HG03108 (cell line): ENCODE results near the gene SHCBP1L.

Source experiments
- ATAC-seq: cut with Tn5 transposase; IDR thresholded peaks from one replicate; pipeline ENCODE4 v1.9.1; 2021; ENCODE audit warnings: moderate library complexity; ENCODE audit not compliant: unreplicated experiment

SHCBP1L gene

DNA sequence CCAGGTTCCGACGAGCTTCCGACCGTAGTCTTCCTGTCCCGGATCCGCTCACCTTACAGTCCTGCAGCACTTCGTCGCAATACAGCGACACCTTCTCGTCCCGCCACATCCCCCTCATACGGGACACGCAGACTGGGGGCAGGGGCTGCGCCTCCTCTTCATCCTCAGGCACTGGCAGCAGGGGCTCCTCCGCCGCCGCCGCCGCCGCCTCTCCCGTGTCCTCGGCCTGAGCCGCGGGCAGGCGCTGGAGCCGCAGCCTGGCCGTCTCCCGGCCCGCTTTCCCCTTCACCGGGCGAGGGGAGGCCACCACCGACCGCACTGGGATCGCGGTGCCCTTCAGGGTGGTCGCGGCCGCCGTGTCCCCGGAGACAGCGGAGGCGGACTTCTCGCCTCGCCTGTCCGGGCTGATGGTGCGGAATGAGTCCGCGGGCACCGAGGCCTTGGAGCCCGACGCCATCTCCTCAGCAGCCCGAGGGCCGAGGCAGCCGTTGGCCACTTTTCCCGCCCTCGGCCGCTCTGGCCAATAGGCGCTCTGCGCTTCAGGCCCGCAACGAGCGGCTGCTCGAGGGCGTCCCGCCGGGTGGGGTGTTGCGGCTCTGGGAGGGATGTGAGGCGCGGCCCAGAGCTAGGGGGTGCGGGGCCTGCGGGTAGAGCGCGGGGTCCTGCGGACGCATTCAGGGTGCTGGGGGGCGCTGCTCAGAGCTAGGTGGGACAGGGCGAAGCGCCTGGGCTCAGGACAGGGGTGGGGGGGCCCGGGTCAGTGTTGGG is at the start of gene SHCBP1L:
TSS of gene SHCBP1L (minus strand) at position 490 of the 768 bp plus-strand sequence. CDS start at position 457, 33 bp downstream.
- no peak for ATAC-seq

DNA sequence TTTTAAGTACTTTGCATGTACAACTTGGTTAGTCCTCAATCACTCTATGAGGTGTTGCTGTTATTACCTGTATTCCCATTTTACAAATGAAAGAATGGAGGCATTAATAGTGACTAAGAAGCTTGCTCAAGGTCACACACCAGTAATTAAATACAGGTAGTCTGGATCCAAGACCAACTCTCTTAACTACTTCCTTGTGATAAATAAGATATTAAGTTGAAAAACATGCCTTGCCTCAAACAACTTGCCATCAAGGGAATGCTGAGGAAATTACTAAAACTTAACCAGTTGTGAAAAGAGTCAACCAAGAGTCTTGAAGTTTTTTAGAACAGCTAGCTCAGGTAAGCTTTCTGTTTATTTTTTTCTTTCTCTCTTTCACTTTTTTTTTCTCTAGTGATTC is 49.3 kb upstream of the SHCBP1L start:
- no peak for ATAC-seq

DNA sequence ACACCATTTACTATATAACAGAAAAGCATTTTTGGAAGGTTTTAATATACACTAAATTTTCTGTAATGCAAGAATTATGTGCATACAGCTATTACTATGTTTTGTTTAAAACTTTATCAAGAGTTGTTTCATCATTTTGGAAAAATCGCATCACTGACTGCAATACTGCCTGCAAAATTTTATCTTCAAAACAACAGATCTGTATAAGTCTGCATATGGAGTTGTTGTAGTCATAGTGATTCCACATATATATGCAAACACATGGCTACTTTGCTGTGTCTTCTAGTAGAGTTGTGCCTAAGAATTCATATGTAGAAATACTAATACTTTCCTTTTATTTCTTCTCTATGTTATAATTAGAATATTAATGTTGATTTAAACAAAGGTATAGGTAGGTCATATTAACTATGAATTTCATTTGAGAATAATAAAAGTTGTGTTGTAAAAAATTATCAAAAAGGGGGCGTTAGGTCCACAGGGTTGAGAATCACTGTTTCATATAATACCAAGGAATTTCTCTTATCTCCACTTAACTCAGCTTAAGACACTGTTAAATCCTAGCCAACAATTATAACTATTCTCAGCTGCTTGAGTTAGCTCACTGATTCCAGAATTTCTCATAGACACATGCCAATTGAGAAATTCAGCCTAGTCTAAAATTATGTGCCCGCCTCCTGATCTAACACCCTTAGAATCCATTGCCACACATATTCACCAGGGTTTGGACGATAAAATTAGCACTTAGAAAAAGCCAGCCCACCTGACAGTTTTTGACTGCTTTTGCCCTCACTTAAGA is 47.4 kb upstream of the SHCBP1L start:
- ATAC-seq = no peak

DNA sequence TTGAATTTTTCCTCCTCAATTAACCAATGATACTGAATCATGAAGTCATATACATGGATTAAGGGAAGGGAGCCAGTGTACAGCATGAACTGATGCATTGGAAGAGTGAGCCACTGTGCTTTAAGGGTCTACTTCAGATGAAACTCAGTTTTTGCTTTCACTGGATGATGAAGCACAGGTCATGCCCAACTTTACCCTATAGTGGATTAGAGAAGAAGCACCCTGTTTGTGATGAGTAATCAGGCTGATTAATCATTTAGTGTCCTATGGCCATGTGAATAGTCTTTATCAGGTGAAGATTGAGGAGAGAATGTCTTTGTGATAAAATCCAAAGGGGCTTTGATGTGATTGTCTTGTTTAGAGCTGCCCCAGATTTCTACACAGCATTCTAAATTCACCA is 45.5 kb upstream of the SHCBP1L start:
- ATAC-seq = no peak

DNA sequence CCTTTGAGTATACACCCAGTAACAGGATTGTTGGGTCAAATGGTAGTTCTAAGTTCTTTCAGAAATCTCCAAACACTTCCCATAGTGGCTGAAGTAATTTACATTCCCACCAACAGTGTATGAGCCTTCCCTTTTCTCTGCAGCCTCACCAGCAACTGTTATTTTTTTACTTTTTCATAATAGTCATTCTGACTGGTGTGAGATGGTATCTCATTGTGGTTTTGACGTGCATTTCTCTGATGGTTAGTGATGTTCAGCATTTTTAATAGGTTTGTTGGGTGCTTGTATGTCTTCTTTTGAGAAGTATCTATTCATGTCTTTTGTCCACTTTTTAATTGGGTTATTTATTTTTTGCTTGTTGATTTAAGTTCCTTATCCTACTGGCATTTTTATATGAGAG is 43.9 kb upstream of the SHCBP1L start:
- no peak for ATAC-seq

DNA sequence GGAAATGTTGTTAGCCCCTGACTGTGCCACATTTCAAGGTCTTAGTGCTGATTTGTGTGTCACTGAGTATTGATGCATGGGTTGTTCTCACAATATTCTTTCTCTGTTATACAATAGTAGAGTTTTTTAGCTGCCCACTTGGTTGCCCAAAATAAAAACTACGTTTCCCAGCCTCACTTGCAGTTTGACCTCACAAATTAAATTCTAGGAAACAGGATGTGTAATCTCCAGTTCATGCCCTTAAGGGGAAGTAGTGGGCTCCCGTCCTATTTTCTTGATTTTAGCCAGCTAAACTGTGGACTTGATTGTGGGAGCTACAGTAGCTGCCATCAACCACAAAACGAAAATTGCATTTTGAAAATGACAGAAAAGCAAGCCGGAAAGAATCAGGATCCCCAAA is 42.9 kb upstream of the SHCBP1L start:
- no peak for ATAC-seq

DNA sequence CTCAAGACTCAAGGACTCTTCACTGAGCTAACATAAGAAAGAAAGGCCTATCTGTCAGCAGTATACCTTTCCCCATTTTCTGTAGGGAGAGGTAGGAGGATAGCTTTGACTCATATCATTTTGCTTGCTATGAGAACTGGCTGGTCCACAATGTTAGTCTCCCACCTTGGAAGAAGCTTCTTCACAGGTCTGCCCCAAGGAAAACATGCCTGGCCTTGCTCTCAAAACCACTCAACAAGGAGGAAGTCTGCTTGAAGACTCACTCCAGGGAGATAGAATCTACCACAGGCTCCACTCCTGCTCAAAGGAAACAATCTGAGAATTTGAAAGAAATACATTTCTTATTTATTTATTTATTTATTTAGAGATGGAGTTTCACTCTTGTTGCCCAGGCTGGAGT is 40.8 kb upstream of the SHCBP1L start:
- no peak for ATAC-seq

DNA sequence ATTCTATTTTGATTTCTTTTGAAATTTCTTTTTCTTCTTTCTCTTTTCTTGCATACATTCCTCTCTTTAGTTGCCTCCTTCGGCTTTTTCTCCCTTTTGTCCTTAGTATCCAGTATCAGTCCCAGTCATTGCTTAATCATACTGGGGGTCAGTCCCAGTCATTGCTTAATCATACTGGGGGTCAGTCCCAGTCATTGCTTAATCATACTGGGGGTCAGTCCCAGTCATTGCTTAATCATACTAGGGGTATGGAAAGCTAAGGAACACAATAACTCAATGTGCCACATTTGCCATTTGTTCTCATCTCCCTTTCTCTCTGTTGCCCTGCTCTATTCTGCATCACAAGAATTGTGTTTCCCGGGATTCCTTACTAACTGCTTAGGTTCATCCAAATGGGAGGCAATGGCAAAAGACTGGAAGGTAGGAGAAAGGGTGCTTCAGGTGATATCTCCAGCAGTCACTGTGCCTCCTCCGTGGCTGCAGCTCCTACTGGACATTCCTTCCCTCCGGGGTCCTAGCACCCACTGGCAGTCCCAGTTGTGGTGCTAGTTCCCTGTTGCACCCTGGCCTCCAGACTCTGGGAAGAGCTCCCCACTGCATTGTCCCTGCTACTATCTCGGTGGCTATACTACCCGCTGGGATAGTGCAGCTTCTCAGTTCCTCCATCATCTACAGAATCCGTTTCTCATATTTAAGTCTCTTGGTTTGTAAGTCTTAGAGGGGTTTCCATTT is 37.6 kb upstream of the SHCBP1L start:
- no peak for ATAC-seq

DNA sequence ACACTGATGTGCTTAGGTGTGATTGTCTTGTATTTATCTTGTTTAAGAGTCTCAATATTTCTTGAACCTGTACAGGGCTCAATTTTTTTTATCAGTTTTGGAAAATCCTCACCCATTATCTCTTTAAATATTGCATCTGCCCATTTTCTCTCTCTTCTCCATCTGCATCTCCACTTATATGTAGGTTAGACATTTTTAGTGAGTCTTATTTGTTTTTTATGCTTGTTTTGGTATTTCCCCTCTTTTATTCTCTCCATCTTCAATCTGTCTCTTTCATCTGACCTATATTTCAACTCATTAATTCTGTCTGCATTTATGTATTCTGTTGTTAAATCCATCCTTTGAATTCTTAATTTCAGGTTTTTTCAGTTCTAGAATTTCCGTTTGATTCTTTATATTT is 32.9 kb upstream of the SHCBP1L start:
- no peak for ATAC-seq

DNA sequence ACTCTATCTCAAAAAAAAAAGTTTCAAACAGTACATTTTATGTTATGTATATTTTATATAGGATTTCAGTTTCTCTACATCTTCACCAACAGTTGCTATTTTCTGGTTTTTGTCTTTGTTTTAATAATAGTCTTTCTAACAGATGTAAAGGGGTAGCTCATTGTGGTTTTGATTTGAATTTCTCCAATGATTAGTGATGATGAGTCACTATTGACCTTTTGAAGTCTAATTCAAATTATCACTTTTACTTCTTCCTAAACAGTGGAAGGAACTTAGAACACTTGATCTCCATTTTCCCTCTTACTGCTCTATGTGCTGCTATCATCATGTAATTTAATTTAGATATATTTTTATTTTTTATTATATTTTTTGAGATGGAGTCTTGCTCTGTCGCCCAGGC is 31.7 kb upstream of the SHCBP1L start:
- no peak for ATAC-seq

DNA sequence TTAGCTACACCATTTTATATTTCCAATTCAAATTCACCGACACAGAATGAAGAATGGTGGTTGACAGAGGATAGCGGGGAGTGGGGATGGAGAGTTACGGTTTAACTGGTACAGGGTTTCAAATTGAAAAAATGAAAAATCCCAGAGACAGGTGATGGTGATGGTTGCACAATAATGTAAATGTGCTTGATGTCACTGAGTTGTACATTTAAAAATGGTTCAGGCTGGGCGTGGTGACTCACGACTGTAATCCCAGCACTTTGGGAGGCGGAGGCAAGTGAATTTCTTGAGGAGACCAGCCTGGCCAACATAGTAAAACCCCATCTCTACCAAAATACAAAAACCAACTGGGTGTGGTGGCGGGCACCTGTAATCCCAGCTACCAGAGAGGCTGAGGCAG is 31.2 kb upstream of the SHCBP1L start:
- no peak for ATAC-seq

DNA sequence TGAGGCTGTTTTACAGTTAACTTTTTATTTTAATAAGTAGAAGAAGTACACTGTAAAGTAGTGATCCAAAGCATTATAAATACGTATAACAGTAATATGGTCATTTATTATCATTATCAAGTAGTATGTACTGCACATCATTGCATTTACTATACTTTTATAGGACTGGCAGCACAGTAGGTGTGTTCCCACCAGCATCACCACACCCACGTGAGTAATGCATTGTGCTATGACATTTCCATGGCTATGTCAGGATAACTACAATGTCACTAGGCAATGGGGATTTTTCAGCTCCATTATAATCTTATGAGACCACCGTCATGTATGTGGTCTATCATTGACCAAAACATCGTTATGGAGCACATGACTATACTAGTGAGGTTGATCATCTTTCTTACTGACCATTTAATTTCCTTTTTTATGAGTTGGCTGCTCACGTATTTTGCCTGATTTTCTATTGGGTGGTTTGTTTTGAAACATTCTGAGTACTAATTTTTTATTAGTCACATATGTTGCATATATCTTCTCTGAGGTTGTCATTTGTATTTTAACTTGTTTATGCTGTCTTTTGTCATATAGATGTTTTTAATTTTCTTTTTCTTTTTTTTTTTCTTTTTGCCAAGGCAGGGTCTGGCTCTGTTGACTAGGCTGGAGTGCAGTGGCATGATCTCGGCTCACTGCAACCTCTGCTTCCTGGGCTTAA is 25.3 kb upstream of the SHCBP1L start:
- ATAC-seq = no peak

DNA sequence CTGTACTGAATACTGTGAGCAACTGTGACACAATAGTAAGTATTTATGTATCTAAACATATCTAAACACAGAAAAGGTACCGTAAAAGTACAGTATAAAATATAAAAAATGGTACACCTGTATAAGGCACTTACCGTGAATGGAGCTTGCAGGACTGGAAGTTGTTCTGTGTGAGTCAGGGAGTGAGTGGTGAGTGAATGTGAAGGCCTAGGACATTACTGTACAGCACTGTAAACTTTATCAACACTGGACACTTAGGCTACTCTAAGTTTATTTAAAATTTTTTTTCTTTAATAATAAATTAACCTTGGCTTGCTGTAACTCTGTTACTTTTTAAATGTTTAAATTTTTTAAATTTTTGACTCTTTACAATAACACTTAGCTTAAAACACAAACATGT is 24.5 kb upstream of the SHCBP1L start:
- no peak for ATAC-seq

DNA sequence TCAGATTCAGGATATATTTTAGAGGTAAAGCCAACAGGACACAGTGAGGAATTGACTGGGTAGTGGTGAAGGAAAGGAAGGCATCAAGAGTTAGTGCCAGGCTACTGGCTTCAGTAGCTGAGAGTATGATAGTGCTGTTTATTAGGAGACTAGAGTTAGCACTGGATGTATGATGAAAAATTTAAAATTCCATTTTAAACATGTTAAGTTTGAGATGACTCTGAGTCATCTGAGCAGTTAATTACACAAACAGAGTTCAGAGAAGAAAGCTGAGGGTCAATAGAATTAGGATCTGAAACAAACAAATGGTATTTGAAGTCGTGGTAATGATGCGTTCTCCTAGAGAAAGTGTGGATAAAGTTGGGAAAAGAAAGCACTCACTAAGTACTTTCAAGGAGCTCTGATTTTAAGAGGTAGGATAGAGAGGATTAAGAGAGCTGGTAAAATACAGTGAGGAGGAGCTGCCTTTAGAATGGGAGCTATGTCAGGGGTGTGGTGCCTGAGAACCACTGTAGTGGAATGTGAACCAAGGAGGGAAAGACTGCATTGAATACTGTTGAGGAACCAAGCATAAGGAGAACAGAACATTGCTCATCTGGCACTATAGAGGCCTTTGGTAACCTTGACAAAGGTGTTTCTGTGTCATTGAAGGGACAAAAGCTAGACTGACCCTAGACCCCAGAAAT is 21.7 kb upstream of the SHCBP1L start:
- ATAC-seq = no peak

DNA sequence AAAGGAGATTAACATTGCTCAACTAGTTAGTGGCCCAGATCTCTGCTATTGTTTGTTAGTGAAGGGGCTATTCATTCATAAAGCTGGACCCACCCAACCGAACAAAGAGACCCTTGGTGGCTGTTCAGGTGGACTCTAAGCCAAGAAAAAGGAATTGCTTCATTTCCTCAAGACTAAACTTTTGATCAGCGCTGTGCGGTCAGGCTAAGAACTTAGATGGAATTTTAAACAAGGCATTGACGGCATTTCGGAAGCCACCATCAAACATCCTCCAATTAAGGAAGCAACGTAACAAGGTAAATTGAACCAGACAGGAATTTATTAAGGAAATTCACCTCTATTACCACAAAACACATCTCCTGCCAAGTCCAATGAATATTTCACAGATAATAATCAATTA is 19.9 kb upstream of the SHCBP1L start:
- ATAC-seq = no peak

DNA sequence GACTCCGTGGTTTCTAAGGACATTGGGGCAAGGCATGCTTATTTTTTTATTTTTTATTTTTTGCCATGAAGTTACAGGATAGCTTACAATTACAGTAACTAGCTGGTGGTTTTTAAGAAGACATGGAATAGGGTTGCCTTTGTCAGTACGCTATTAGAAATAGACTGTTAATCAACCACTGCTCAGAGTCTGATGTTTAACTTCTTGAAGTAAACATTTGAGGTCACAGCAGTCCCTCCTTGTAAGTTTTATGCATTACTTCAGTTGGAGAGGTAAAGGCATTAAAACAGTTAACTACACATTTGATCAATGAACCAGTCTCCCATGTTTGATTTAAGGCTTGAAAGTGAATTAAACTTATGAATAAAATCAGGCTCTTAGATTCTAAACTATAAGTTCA is 19.3 kb upstream of the SHCBP1L start:
- no peak for ATAC-seq

DNA sequence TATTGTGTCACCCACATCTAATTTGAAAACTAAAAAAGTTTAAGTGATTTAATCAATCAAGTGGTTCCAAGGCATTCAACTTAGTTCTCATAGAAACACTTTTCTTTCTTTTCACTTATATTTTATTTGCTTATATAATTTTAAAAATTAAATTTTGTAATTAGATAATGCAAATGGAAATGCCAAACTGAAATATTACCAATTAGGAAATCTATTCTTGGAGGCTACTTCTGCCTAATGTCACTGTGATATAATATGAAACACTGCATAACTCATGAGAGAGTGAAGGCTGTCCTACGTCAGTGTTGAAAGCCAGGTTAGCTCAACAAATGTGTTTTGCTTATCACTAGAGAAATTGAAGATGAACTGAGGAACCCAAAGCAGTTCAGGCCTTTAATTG is 18.3 kb upstream of the SHCBP1L start:
- ATAC-seq = no peak

DNA sequence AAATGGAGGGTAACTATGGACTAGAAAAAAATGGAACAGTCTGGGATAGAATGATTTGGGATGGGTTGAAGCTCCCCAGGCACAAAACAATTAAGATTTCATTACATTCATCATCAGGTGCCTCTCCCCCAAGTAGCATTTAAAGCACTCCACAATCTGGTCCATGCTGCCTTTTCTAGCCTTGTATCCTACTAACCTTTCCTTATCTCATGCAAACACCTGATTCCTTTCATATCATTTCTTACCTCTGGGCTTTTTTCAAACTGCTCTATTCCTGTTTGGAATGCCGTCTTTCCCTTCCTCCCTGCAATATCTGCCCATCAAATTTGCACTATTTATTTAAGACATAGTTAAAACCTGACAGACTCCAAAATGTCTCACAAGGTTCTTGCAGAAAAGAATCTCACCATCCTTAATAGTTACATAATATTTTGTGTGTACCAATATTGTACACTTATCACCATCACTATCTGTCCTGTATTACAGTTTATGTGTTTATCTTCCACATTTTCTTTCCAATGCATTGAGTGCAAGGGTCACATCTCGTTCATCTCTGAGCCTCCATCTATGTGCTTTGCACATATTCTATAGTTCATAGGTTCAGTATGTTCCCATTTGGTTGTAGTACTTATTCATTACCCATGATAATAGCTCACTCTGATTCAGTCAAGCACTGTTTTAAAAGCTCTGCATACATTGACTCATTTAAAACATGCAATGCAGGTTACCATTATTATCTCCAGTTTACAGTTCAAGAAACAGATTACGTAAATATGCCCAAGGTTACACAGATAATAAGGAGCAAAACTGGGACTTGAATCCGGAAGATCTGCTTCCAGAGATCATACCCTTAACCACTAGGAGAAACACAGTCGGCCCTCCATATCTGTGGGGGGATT is 16.1 kb upstream of the SHCBP1L start:
- ATAC-seq = no peak

DNA sequence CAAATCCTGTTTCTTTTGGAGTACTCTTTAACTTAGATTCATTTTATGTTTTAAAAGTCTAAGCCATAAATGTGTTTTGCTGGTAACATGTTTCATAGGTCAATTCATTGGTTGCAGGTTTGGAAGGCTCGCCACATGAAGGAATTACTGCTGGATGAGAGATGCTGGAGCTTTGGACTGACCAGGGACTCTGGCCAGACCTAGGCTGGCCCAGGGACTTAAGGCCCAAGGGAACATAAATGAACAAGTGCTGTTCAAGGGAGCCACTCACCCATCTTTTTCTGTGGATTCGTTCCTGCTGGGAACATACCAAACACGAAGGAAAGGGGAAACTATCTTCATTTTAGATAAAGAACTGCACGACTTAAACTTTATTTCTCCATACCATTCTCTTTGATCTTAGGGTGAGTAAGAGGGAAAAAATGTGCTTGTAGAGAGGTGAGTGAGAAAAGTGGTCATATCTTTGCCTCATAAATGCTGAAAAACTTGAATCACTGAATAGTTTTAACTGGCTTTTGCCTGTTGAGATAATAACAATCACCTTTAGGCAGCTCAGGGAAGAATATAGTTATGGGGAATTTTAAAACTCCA is 15.3 kb upstream of the SHCBP1L start:
- ATAC-seq = no peak
